Osteoblast (primary cell): Measurements from ENCODE around the gene USP51. TPM values are rescaled to one million over a fixed set of nuclear protein-coding genes. Genes with fewer than 3 reads are reported as not detected.
"Not testable (repeated sequence)": the region's sequence is repeated elsewhere in the genome, so short reads cannot be mapped to it uniquely, and the experiment has no call there.

ENCODE experiments used
- DNase-seq: peaks from one replicate; pipeline ENCODE4 v3.0.0; 2011; ENCODE audit warnings: low spot score, mixed read lengths; ENCODE audit not compliant: insufficient read length; ENCODE audit errors: missing footprints
- H2AFZ ChIP-seq: 2 replicates; pipeline ENCODE4 v1.6.0; 2011; ENCODE audit warnings: mild to moderate bottlenecking, low read length
- H3K27ac ChIP-seq: 2 replicates; pipeline ENCODE4 v1.5.1; 2011; ENCODE audit warnings: mild to moderate bottlenecking, low read depth, low read length, moderate library complexity
- H3K27me3 ChIP-seq: 2 replicates; pipeline ENCODE4 v1.6.0; 2012; ENCODE audit warnings: mild to moderate bottlenecking, control low read depth, inconsistent platforms, low read length, moderate library complexity; ENCODE audit not compliant: insufficient read depth
- H3K36me3 ChIP-seq: 2 replicates; pipeline ENCODE4 v1.5.1; 2011; ENCODE audit warnings: mild to moderate bottlenecking, low read length, control low read depth, moderate library complexity; ENCODE audit not compliant: insufficient read depth
- H3K4me1 ChIP-seq: 2 replicates; pipeline ENCODE4 v1.5.1; 2011; ENCODE audit warnings: mild to moderate bottlenecking, low read length, control low read depth, moderate library complexity; ENCODE audit not compliant: insufficient read depth
- H3K4me2 ChIP-seq: 2 replicates; pipeline ENCODE4 v1.6.0; 2011; ENCODE audit warnings: mild to moderate bottlenecking, low read length; ENCODE audit not compliant: insufficient read depth
- H3K4me3 ChIP-seq: fragments of 200-600 bp; sonication (generic); 3 replicates; pipeline ENCODE4 v1.5.1; 2012; ENCODE audit warnings: mild to moderate bottlenecking, low read length, inconsistent platforms; ENCODE audit not compliant: insufficient read depth
- H3K79me2 ChIP-seq: 2 replicates; pipeline ENCODE4 v1.6.0; 2012; ENCODE audit warnings: mild to moderate bottlenecking, low read length, control low read depth, inconsistent platforms; ENCODE audit not compliant: insufficient read depth
- H3K9me3 ChIP-seq: 2 replicates; pipeline ENCODE4 v1.5.1; 2011; ENCODE audit warnings: low read depth, low read length, control low read depth
- H4K20me1 ChIP-seq: 2 replicates; pipeline ENCODE4 v1.6.0; 2012; ENCODE audit warnings: mild to moderate bottlenecking, low read length, control low read depth; ENCODE audit not compliant: insufficient read depth
- total RNA-seq: library from RNA; depleted of rRNA; stranded (reverse); fragments of >200 nt; gene quantifications from 2 replicates; pipeline ENCODE4 v1.2.3, GENCODE V29; 2012
- TF ChIP-seq, protein P1 (sequence below): IDR thresholded peaks from 2 replicates; pipeline ENCODE4 v1.5.1; 2011; ENCODE audit warnings: mild to moderate bottlenecking, low read depth, low read length, moderate library complexity; ENCODE audit errors: extremely low read depth

Gene USP51
- total RNA-seq, 1 donor, result 4.3 TPM

DNA sequence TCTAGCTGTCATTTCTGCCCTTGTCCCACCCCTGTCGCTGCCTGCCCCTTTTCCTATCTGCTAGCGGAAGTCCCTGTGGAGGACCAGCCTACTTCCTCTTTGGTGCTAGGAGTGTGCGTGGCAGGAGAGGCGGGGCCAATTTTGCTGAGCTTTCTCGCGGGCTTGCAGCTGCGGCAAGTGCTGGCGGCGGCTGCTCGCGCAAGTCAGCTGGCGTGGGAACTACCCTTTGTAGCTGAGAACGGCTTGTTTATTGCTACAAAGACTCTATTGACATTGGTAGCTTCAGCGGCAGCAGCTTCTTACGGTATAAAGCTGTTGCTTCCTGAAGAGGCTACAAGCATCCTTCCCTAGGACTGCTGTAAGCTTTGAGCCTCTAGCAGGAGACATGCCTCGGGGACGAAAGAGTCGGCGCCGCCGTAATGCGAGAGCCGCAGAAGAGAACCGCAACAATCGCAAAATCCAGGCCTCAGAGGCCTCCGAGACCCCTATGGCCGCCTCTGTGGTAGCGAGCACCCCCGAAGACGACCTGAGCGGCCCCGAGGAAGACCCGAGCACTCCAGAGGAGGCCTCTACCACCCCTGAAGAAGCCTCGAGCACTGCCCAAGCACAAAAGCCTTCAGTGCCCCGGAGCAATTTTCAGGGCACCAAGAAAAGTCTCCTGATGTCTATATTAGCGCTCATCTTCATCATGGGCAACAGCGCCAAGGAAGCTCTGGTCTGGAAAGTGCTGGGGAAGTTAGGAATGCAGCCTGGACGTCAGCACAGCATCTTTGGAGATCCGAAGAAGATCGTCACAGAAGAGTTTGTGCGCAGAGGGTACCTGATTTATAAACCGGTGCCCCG lies 37.4 kb downstream of the USP51 start, which contains the start of gene MAGEH1:
TSS of gene MAGEH1 (plus strand) at position 138 of the 843 bp plus-strand sequence. CDS start at position 386, 248 bp downstream.
- DNase-seq, result peak; percentile 64
- Histone ChIP-seq H3K4me3 (peak within 1 kb of the TSS; percentile 73), H2AFZ (peak within 1 kb of the TSS; percentile 90)

DNA sequence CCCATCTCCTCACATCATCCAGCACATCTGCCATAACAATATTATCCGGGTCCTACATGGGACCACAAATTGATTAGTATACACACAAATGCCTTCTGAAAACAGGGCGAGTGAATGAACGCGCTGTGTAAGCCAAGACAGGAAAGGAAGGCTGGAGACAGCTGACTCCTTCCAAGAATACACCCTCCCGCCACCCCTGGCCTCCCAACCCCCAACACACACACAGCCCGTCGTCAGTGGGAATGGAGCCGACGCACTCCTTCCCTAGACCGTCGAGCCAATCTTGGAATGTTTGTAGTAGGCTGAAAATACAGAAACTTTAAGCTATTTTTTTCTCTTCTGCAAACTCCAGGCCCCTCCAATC lies 38.0 kb downstream of the USP51 start:
- DNase-seq, result no peak
- no peaks in the 10 kb centered on the region for H4K20me1 ChIP-seq
- peaks cover 4% of the 10 kb centered on the region for H3K4me1 ChIP-seq
- H3K9me3 ChIP-seq, result no peaks in the 10 kb centered on the region
- peaks cover 3% of the 10 kb centered on the region for H3K79me2 ChIP-seq
- no peaks in the 10 kb centered on the region for H3K27me3 ChIP-seq
- H3K4me2 ChIP-seq, result peak overlapping the region; percentile 79
- H3K27ac ChIP-seq, result no peak overlapping the region
- TF ChIP-seq, protein P1, sequence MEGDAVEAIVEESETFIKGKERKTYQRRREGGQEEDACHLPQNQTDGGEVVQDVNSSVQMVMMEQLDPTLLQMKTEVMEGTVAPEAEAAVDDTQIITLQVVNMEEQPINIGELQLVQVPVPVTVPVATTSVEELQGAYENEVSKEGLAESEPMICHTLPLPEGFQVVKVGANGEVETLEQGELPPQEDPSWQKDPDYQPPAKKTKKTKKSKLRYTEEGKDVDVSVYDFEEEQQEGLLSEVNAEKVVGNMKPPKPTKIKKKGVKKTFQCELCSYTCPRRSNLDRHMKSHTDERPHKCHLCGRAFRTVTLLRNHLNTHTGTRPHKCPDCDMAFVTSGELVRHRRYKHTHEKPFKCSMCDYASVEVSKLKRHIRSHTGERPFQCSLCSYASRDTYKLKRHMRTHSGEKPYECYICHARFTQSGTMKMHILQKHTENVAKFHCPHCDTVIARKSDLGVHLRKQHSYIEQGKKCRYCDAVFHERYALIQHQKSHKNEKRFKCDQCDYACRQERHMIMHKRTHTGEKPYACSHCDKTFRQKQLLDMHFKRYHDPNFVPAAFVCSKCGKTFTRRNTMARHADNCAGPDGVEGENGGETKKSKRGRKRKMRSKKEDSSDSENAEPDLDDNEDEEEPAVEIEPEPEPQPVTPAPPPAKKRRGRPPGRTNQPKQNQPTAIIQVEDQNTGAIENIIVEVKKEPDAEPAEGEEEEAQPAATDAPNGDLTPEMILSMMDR, result no peak
- peak overlapping the region; percentile 73 for H3K4me3 ChIP-seq
- no peaks in the 10 kb centered on the region for H3K36me3 ChIP-seq
- peak overlapping the region; percentile 90 for H2AFZ ChIP-seq

More for the DNA sequence above, 37.4 kb downstream of the USP51 start, which contains the start of gene MAGEH1:
- no peaks in the 10 kb centered on the region for H3K9me3 ChIP-seq
- H3K79me2 ChIP-seq, result peaks cover 3% of the 10 kb centered on the region
- no peaks in the 10 kb centered on the region for H3K36me3 ChIP-seq
- no peaks in the 10 kb centered on the region for H4K20me1 ChIP-seq
- TF ChIP-seq, protein P1, result no peak
- H3K4me1 ChIP-seq, result peaks cover 4% of the 10 kb centered on the region
- peak within 1 kb of the TSS; percentile 79 for H3K4me2 ChIP-seq
- H3K27me3 ChIP-seq, result no peaks in the 10 kb centered on the region
- H3K27ac ChIP-seq, result peak within 1 kb of the TSS; percentile 73

DNA sequence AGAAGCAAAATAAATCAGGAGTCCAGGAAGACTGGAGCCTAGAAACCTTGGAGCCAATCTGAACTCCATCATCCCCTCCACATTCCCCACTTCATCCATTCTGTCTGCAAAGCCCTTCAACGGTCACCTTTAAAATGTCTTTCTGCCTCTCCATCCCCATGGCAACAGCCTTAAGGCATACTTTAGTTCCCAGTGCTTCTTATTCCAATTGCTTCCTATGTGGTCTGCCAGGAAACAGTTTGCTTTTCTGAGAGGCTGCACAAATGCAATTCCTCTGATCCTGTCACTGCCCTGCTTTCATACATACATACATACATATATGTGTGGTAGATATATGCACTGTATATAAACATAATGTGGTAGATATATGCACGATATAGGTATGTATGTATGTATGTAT lies 38.5 kb downstream of the USP51 start:
- no peak for DNase-seq

DNA sequence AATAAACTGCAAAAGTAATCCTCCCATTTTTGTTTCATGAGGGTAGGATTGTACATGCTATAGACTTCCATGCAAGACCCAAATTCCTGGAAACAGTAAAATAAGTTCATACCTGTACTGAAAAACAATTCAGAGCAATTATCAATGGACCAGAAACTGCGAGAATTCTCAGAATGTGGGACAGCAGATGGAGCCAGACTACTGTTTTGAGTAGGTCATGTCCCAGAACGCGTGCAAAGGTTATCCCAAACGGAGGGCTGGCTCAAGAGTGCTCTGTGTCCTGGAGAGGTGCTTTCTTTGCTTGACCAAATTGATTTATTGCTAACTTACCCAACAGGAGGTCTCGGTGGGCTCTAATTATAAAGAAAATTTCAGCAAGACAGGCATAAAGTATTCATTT lies 39.4 kb downstream of the USP51 start:
- no peak for DNase-seq
- Histone ChIP-seq H3K27me3 (no peaks in the 10 kb centered on the region), H3K9me3 (no peaks in the 10 kb centered on the region), H3K4me3 (no peak overlapping the region), H2AFZ (no peak overlapping the region), H3K79me2 (peaks cover 3% of the 10 kb centered on the region), H3K4me2 (no peak overlapping the region), H3K27ac (no peak overlapping the region), H4K20me1 (no peaks in the 10 kb centered on the region), H3K36me3 (no peaks in the 10 kb centered on the region), H3K4me1 (peaks cover 4% of the 10 kb centered on the region)
- TF ChIP-seq, protein P1, result peak; percentile 14

More for the DNA sequence above, 38.5 kb downstream of the USP51 start:
- no peaks in the 10 kb centered on the region for H3K27me3 ChIP-seq
- peaks cover 3% of the 10 kb centered on the region for H3K79me2 ChIP-seq
- no peaks in the 10 kb centered on the region for H3K9me3 ChIP-seq
- peak overlapping the region; percentile 90 for H2AFZ ChIP-seq
- peak overlapping the region; percentile 79 for H3K4me2 ChIP-seq
- H3K4me3 ChIP-seq, result peak overlapping the region; percentile 73
- no peaks in the 10 kb centered on the region for H4K20me1 ChIP-seq
- H3K27ac ChIP-seq, result no peak overlapping the region
- TF ChIP-seq, protein P1, result no peak
- peaks cover 4% of the 10 kb centered on the region for H3K4me1 ChIP-seq
- H3K36me3 ChIP-seq, result no peaks in the 10 kb centered on the region

DNA sequence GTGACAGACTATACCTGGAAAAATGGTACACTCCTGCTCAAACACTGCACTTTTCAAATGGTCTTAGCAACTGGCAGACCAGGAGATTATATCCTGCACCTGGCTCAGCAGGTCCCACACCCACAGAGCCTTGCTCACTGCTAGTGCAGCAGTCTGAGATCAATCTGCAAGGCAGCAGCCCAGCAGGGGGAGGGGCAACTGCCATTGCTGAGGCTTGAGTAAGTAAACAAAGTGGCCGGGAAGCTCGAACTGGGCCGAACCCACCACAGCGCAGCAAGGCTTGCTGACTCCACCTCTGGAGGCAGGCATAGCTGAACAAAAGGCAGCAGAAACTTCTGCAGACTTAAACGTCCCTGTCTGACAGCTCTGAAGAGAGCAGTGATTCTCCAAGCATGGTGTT lies 46.2 kb downstream of the USP51 start:
- H3K79me2 ChIP-seq, H3K4me3 ChIP-seq, H3K27me3 ChIP-seq, H3K4me2 ChIP-seq, H2AFZ ChIP-seq, H3K27ac ChIP-seq, H3K36me3 ChIP-seq, DNase-seq, H3K4me1 ChIP-seq, H4K20me1 ChIP-seq, H3K9me3 ChIP-seq: not testable (repeated sequence)
